Measurements from ENCODE around the gene PLXNA2.

The PLXNA2 gene

GRCh38 chr1:207977876-207978275 lies 266.3 kb downstream of the PLXNA2 start:
- no peak for TF ChIP-seq CTCF (IDR thresholded peaks at IDR 0.05; ENCODE audit: low read depth, low read length)
- no peak for DNase-seq (ENCODE audit: extremely low read depth, low read depth)

DNA sequence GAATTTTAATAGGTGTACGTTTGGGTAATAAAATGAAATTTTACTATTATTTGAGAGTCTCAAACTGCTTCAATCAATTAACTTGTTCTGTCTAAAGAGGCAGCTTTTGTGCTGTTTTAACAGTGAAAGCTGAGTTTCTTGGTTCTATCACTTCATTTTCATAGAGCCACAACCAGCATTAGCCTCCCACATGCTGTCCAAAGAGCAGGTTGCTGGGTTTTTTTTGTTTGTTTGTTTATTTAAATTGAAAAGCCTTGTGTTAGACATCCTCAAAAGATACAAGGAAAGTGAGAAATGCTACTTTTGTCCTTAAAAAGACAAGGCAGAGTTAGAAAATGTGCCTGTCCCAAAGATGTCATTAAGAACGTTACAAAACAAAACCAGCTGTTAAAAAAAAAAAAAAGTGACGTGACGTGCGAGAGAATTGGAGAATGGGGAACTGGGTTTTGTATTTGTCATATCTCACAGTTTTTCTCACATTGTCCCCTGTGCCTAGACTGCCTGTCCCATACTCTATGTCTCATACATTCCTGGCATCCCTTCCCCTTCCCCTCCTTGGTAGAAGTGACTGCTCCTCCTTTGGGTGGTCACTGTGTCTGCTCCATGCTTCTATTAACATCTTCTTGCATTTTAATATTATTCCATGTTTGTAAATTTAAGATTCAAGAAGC lies 270.2 kb downstream of the PLXNA2 start:
- DNase-seq (ENCODE audit: extremely low read depth, low read depth): no peak
- no peak for TF ChIP-seq CTCF (IDR thresholded peaks at IDR 0.05; ENCODE audit: low read depth, low read length)

- TF ChIP-seq CTCF (IDR thresholded peaks at IDR 0.05; ENCODE audit: low read depth, low read length): no peak
- DNase-seq (ENCODE audit: extremely low read depth, low read depth): no peak
These were observed 271.8 kb downstream of the PLXNA2 start for GRCh38 chr1:207972337-207972736.
